Thyroid gland (tissue), 4 donors: ENCODE data around the gene SNX13. TPM values are rescaled to one million over a fixed set of nuclear protein-coding genes. Genes with fewer than 3 reads are reported as not detected.

Experiments
- DNase-seq, 2 donors: peaks; one replicate each; pipeline ENCODE4 v3.0.0-alpha.2; 2019
- H3K27ac ChIP-seq, 3 donors: fragments of 200-600 bp; sonication (generic); 1 replicate in 2 of 3; 2 replicates in 1 of 3; pipeline ENCODE4 v1.5.1; 2016 to 2019; ENCODE audit warnings: mild to moderate bottlenecking in 1 of 3, moderate library complexity in 1 of 3
- H3K27me3 ChIP-seq: fragments of 200-600 bp; sonication (generic); one replicate; pipeline ENCODE4 v1.5.1; 2019
- H3K36me3 ChIP-seq, 2 donors: fragments of 200-600 bp; sonication (generic); one replicate each; pipeline ENCODE4 v1.5.1; 2016 to 2019
- H3K4me1 ChIP-seq, 2 donors: fragments of 200-600 bp; sonication (generic); one replicate each; pipeline ENCODE4 v1.5.1; 2017 to 2019
- H3K4me3 ChIP-seq, 3 donors: fragments of 200-600 bp; sonication (generic); replicated peaks in 1 of 3; 1 replicate in 2 of 3; 2 replicates in 1 of 3; pipeline ENCODE4 v1.5.1; 2016; ENCODE audit warnings: mild to moderate bottlenecking in 1 of 3
- H3K9me3 ChIP-seq: fragments of 200-600 bp; sonication (generic); one replicate; pipeline ENCODE4 v1.5.1; 2017
- CTCF ChIP-seq, 6 experiments: fragments of 200-600 bp in 3 of 6; fragments of 450-650 bp in 3 of 6; sonication (generic) in 3 of 6; IDR thresholded peaks; one replicate each; pipeline ENCODE4 v1.5.1; 2016 to 2019; ENCODE audit warnings: antibody characterized with exemption in 6 of 6, mild to moderate bottlenecking in 2 of 6, inconsistent platforms in 1 of 6, moderate library complexity in 1 of 6
- POLR2A ChIP-seq, 2 donors: fragments of 450-650 bp; IDR thresholded peaks; one replicate each; pipeline ENCODE4 v1.6.1; 2017; ENCODE audit warnings: antibody characterized with exemption in 2 of 2, mild to moderate bottlenecking in 2 of 2, moderate library complexity in 1 of 2
- WGBS, 2 donors: methylation state at CpG; one replicate each; pipeline ENCODE4 v1.1.5; 2017; 5-methylcytosine and 5-hydroxymethylcytosine counted together
- intact Hi-C: fragments of 100-400 bp; cut with DNase I; formaldehyde crosslinking; loops from one replicate; pipeline ENCODE4 v1.15.1; 2023
- total RNA-seq, 4 donors: library from RNA; depleted of rRNA; stranded (reverse); fragments of >200 nt; gene quantifications; one replicate each; pipeline ENCODE4 v1.2.3, GENCODE V29; 2016

Gene SNX13
- total RNA-seq, 4 donors from 2014 or later: 102 to 242 (median 141) TPM

DNA sequence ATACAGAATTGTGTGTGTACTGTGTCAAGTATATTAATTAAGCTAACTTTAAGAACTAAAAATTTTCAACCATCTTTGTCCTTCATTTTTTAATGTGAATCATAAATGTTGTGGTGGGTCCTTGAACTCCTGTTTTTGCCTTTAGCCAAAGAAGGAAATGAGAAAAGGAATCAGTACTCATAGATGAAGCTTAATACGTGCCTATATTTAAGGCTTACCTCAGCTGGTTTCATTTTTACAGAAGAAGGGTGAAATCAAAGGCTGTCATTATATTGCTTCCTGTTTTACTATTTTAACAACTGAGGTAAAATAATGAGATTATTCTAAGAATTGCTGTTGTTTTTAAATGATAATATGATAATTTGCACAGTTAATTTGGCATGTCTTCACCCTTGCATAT, 6.3 kb upstream of the SNX13 start:
- TF ChIP-seq POLR2A (IDR thresholded peaks at IDR 0.05) (no peak), CTCF (IDR thresholded peaks at IDR 0.05) (no peak)
- no peak overlapping the region for H3K4me3 ChIP-seq
- H3K4me1 ChIP-seq: peaks cover 0 to under 1% of the 10 kb centered on the region in 2 donors
- intact Hi-C loops: no loop called here
- H3K27ac ChIP-seq: no peak overlapping the region
- H3K9me3 ChIP-seq: no peaks in the 10 kb centered on the region
- H3K27me3 ChIP-seq: no peaks in the 10 kb centered on the region
- no peaks in the 10 kb centered on the region for H3K36me3 ChIP-seq
- WGBS, 2 donors: 64 to 77% methylated on average over 1 of the region's 1 CpG
- no peak for DNase-seq

GRCh38 chr7:17944720-17945119, 4.4 kb upstream of the SNX13 start:
- Histone ChIP-seq H3K9me3 (no peaks in the 10 kb centered on the region), H3K27me3 (no peaks in the 10 kb centered on the region), H3K27ac (no peak overlapping the region), H3K4me1 (peaks cover 0 to 5% of the 10 kb centered on the region in 2 donors), H3K4me3 (no peak overlapping the region), H3K36me3 (no peaks in the 10 kb centered on the region)
- WGBS, 2 donors: 97 to 98% methylated on average over 1 of the region's 1 CpG
- intact Hi-C loops: no loop called here
- no peak for DNase-seq
- TF ChIP-seq CTCF (IDR thresholded peaks at IDR 0.05) (no peak), POLR2A (IDR thresholded peaks at IDR 0.05) (no peak)

GRCh38 chr7:17943006-17943405, 2.7 kb upstream of the SNX13 start:
- Histone ChIP-seq H3K9me3 (no peaks in the 10 kb centered on the region), H3K27ac (no peak overlapping the region), H3K4me3 (no peak overlapping the region), H3K27me3 (no peaks in the 10 kb centered on the region), H3K4me1 (peaks cover 8 to 12% of the 10 kb centered on the region in 2 donors), H3K36me3 (no peaks in the 10 kb centered on the region)
- no peak for TF ChIP-seq CTCF (IDR thresholded peaks at IDR 0.05)
- TF ChIP-seq POLR2A (IDR thresholded peaks at IDR 0.05): no peak
- intact Hi-C loops: no loop called here
- DNase-seq: no peak
- 97 to 99% methylated on average over 2 of the region's 2 CpGs for WGBS, 2 donors

- DNase-seq: no peak
- 94 to 98% methylated on average over 1 of the region's 1 CpG for WGBS, 2 donors
- intact Hi-C loops: no loop called here
- no peaks in the 10 kb centered on the region for H3K9me3 ChIP-seq
- no peak for TF ChIP-seq CTCF (IDR thresholded peaks at IDR 0.05)
- TF ChIP-seq POLR2A (IDR thresholded peaks at IDR 0.05): no peak
- H3K36me3 ChIP-seq: no peaks in the 10 kb centered on the region
- H3K27me3 ChIP-seq: no peaks in the 10 kb centered on the region
- no peak overlapping the region for H3K27ac ChIP-seq
- H3K4me1 ChIP-seq: peaks cover 14 to 19% of the 10 kb centered on the region in 2 donors
- no peak overlapping the region for H3K4me3 ChIP-seq
Measured at GRCh38 chr7:17942231-17942630, 1.9 kb upstream of the SNX13 start.

DNA sequence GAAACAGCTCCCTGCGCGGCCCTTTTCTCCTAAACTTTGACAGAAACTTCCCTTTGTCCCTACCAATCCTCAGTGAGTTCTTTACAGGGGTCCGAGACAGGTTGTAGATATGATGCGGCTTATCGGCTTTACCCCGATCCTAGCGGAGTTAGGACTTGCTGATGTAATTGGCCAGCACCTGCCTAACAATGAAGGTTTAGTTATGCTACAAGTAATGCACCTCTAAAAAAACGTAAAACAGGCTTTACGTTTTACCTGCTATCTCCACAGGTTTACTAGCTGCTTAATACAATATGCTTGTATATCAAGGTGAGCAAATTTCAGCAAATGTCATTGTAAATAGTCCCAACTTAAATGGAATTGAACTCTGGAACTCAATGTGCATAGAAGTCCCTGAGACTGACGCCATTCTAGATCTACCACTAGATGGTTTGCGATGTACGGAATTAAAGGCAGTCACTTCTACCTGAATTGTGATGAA, 697 bp upstream of the SNX13 start:
- H3K4me1 ChIP-seq: peaks cover 14 to 20% of the 10 kb centered on the region in 2 donors
- intact Hi-C loops: no loop called here

More for the DNA sequence above, 697 bp upstream of the SNX13 start:
- TF ChIP-seq POLR2A (IDR thresholded peaks at IDR 0.05) (no peak), CTCF (IDR thresholded peaks at IDR 0.05) (no peak)
- H3K27ac ChIP-seq: peak overlapping the region; percentile 92 to 99 (median 95)
- H3K4me3 ChIP-seq: peak overlapping the region; percentile 66 to 92 (median 86)
- no peaks in the 10 kb centered on the region for H3K36me3 ChIP-seq
- WGBS, 2 donors: 7 to 12% methylated on average over 12 of the region's 12 CpGs
- H3K27me3 ChIP-seq: no peaks in the 10 kb centered on the region
- no peaks in the 10 kb centered on the region for H3K9me3 ChIP-seq
- DNase-seq: no peak
